ENCODE results near the gene KLHDC7B. TPM values are rescaled to one million over a fixed set of nuclear protein-coding genes. Genes with fewer than 3 reads are reported as not detected.
A peak's percentile ranks its signal among the peaks of the same experiment; 100 is the strongest.

The KLHDC7B gene
- total and polyA plus RNA-seq, 2 of the 13 experiments (the other 11 are each of a cell fraction or from before 2014, with no cell fraction given), result 0.11 TPM; not detected in 1

DNA sequence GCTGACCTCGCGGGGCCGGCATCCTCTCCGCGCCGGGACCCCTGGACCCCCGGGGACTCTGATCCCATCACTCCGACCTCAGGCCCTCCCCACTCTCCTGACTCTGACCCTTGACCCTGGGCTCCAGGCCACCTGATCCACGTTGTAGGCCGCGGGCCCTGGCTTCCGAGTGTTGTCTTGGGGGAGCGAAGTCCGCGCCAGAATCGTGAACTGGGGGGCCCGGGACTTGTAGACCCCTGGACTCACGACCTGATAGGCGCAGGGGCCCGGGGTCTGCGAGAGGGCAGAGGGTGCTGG, 15.2 kb upstream of the KLHDC7B start (continued):
- TF ChIP-seq ZNF274 (CRISPR knock-in tag; IDR thresholded peaks at IDR 0.05) (no peak), GFI1 (CRISPR knock-in tag; IDR thresholded peaks at IDR 0.05; ENCODE audit: borderline replicate concordance) (no peak), NFIB (CRISPR knock-in tag; IDR thresholded peaks at IDR 0.05; ENCODE audit: borderline replicate concordance) (no peak), CHD2 (IDR thresholded peaks at IDR 0.05; ENCODE audit: low read depth, low read length) (no peak), ZNF547 (CRISPR knock-in tag; IDR thresholded peaks at IDR 0.05) (no peak), HNRNPH1 (optimal IDR thresholded peaks at IDR 0.05; ENCODE audit: low read depth, low read length) (no peak), GABPB1 (CRISPR knock-in tag; IDR thresholded peaks at IDR 0.05) (peak; percentile 52; the same call in 1 of the 2 replicates), HOXD1 (CRISPR knock-in tag; IDR thresholded peaks at IDR 0.05) (no peak), YEATS4 (CRISPR knock-in tag; IDR thresholded peaks at IDR 0.05; ENCODE audit: borderline replicate concordance) (no peak), ARHGAP35 (CRISPR knock-in tag; IDR thresholded peaks at IDR 0.05; ENCODE audit: borderline replicate concordance) (no peak), ZNF124 (CRISPR knock-in tag; IDR thresholded peaks at IDR 0.05) (no peak)
- TF ChIP-seq, protein P1, sequence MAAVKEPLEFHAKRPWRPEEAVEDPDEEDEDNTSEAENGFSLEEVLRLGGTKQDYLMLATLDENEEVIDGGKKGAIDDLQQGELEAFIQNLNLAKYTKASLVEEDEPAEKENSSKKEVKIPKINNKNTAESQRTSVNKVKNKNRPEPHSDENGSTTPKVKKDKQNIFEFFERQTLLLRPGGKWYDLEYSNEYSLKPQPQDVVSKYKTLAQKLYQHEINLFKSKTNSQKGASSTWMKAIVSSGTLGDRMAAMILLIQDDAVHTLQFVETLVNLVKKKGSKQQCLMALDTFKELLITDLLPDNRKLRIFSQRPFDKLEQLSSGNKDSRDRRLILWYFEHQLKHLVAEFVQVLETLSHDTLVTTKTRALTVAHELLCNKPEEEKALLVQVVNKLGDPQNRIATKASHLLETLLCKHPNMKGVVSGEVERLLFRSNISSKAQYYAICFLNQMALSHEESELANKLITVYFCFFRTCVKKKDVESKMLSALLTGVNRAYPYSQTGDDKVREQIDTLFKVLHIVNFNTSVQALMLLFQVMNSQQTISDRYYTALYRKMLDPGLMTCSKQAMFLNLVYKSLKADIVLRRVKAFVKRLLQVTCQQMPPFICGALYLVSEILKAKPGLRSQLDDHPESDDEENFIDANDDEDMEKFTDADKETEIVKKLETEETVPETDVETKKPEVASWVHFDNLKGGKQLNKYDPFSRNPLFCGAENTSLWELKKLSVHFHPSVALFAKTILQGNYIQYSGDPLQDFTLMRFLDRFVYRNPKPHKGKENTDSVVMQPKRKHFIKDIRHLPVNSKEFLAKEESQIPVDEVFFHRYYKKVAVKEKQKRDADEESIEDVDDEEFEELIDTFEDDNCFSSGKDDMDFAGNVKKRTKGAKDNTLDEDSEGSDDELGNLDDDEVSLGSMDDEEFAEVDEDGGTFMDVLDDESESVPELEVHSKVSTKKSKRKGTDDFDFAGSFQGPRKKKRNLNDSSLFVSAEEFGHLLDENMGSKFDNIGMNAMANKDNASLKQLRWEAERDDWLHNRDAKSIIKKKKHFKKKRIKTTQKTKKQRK (IDR thresholded peaks at IDR 0.05; ENCODE audit: low read length), result no peak
- TF ChIP-seq, protein P2, sequence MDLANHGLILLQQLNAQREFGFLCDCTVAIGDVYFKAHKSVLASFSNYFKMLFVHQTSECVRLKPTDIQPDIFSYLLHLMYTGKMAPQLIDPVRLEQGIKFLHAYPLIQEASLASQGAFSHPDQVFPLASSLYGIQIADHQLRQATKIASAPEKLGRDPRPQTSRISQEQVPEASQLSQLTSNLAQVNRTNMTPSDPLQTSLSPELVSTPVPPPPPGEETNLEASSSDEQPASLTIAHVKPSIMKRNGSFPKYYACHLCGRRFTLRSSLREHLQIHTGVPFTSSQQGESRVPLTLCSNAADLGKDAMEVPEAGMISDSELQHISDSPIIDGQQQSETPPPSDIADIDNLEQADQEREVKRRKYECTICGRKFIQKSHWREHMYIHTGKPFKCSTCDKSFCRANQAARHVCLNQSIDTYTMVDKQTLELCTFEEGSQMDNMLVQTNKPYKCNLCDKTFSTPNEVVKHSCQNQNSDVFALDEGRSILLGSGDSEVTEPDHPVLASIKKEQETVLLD (CRISPR knock-in tag; IDR thresholded peaks at IDR 0.05; ENCODE audit: low read depth), result peak; percentile 10; the same call in 1 of the 2 replicates
- TF ChIP-seq, protein P3, sequence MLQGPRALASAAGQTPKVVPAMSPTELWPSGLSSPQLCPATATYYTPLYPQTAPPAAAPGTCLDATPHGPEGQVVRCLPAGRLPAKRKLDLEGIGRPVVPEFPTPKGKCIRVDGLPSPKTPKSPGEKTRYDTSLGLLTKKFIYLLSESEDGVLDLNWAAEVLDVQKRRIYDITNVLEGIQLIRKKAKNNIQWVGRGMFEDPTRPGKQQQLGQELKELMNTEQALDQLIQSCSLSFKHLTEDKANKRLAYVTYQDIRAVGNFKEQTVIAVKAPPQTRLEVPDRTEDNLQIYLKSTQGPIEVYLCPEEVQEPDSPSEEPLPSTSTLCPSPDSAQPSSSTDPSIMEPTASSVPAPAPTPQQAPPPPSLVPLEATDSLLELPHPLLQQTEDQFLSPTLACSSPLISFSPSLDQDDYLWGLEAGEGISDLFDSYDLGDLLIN (CRISPR knock-in tag; IDR thresholded peaks at IDR 0.05; ENCODE audit: borderline replicate concordance), result no peak
- TF ChIP-seq, protein P4, sequence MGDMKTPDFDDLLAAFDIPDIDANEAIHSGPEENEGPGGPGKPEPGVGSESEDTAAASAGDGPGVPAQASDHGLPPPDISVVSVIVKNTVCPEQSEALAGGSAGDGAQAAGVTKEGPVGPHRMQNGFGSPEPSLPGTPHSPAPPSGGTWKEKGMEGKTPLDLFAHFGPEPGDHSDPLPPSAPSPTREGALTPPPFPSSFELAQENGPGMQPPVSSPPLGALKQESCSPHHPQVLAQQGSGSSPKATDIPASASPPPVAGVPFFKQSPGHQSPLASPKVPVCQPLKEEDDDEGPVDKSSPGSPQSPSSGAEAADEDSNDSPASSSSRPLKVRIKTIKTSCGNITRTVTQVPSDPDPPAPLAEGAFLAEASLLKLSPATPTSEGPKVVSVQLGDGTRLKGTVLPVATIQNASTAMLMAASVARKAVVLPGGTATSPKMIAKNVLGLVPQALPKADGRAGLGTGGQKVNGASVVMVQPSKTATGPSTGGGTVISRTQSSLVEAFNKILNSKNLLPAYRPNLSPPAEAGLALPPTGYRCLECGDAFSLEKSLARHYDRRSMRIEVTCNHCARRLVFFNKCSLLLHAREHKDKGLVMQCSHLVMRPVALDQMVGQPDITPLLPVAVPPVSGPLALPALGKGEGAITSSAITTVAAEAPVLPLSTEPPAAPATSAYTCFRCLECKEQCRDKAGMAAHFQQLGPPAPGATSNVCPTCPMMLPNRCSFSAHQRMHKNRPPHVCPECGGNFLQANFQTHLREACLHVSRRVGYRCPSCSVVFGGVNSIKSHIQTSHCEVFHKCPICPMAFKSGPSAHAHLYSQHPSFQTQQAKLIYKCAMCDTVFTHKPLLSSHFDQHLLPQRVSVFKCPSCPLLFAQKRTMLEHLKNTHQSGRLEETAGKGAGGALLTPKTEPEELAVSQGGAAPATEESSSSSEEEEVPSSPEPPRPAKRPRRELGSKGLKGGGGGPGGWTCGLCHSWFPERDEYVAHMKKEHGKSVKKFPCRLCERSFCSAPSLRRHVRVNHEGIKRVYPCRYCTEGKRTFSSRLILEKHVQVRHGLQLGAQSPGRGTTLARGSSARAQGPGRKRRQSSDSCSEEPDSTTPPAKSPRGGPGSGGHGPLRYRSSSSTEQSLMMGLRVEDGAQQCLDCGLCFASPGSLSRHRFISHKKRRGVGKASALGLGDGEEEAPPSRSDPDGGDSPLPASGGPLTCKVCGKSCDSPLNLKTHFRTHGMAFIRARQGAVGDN (CRISPR knock-in tag; IDR thresholded peaks at IDR 0.05), result peak; percentile 86
- TF ChIP-seq, protein P5, sequence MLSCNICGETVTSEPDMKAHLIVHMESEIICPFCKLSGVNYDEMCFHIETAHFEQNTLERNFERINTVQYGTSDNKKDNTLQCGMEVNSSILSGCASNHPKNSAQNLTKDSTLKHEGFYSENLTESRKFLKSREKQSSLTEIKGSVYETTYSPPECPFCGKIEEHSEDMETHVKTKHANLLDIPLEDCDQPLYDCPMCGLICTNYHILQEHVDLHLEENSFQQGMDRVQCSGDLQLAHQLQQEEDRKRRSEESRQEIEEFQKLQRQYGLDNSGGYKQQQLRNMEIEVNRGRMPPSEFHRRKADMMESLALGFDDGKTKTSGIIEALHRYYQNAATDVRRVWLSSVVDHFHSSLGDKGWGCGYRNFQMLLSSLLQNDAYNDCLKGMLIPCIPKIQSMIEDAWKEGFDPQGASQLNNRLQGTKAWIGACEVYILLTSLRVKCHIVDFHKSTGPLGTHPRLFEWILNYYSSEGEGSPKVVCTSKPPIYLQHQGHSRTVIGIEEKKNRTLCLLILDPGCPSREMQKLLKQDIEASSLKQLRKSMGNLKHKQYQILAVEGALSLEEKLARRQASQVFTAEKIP (CRISPR knock-in tag; IDR thresholded peaks at IDR 0.05; ENCODE audit: borderline replicate concordance), result no peak
- TF ChIP-seq, protein P6, sequence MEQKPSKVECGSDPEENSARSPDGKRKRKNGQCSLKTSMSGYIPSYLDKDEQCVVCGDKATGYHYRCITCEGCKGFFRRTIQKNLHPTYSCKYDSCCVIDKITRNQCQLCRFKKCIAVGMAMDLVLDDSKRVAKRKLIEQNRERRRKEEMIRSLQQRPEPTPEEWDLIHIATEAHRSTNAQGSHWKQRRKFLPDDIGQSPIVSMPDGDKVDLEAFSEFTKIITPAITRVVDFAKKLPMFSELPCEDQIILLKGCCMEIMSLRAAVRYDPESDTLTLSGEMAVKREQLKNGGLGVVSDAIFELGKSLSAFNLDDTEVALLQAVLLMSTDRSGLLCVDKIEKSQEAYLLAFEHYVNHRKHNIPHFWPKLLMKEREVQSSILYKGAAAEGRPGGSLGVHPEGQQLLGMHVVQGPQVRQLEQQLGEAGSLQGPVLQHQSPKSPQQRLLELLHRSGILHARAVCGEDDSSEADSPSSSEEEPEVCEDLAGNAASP (CRISPR knock-in tag; IDR thresholded peaks at IDR 0.05; ENCODE audit: borderline replicate concordance), result no peak
